C4-2B (cell line): ENCODE measurements around the gene CBY3.
"Not testable (repeated sequence)": the region's sequence is repeated elsewhere in the genome, so short reads cannot be mapped to it uniquely, and the experiment has no call there.

Source experiments
- CTCF ChIP-seq: fragments of 450-650 bp; conservative IDR thresholded peaks from 2 replicates; pipeline ENCODE4 v1.5.1; 2017; ENCODE audit warnings: mild to moderate bottlenecking
- ZFX ChIP-seq: fragments of 450-650 bp; IDR thresholded peaks from 2 replicates; pipeline ENCODE4 v1.6.1; 2017

- TF ChIP-seq CTCF, ZFX: not testable (repeated sequence)
These were observed 30.6 kb downstream of the CBY3 start for GRCh38 chr5:179650245-179650644.
